GM12892 (cell line): ENCODE data around the gene EYS.

ENCODE experiments used
- POLR2A ChIP-seq: IDR thresholded peaks from 2 replicates; pipeline ENCODE4 v1.6.1; 2011; ENCODE audit warnings: low read depth, low read length, control low read depth
- TAF1 ChIP-seq: IDR thresholded peaks from 2 replicates; pipeline ENCODE4 v1.6.1; 2011; ENCODE audit warnings: low read depth, mild to moderate bottlenecking, control low read depth, low read length, borderline replicate concordance

DNA sequence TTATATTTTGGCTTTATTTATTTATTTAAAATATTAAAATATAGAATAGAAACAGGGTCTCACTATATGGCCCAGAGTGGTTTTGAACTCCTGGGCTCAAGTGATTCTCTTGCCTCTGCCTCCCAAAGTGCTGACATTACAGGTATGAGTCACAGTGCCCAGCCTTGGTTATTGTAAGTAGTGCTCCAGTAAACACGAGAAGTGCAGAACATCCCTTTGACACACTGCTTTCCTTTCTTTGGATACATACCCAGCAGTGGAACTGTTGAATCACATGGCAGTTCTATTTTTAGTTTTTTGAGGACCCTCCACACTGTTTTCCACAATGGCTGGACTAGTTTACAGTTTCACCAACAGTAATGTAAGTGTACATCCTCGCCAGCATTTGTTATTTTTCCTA lies 1867.5 kb downstream of the EYS start:
- TF ChIP-seq POLR2A (no peak), TAF1 (no peak)
